SU-DHL-6 (cell line): ENCODE results near the gene LDLRAD1.
"Not testable (repeated sequence)": the region's sequence is repeated elsewhere in the genome, so short reads cannot be mapped to it uniquely, and the experiment has no call there.

ENCODE experiments used
- H2AFZ ChIP-seq: fragments of 200-600 bp; sonication (generic); 2 replicates; pipeline ENCODE4 v1.6.1; 2014; ENCODE audit warnings: low read depth, mild to moderate bottlenecking, moderate library complexity, mixed read lengths, antibody characterized with exemption, low read length; ENCODE audit not compliant: severe bottlenecking
- H3F3A ChIP-seq: fragments of 200-600 bp; shearing (Covaris generic); 2 replicates; pipeline ENCODE4 v1.6.0; 2016; ENCODE audit warnings: antibody characterized with exemption, mild to moderate bottlenecking; ENCODE audit not compliant: insufficient read depth
- H3K27ac ChIP-seq: fragments of 200-600 bp; sonication (generic); 2 replicates; pipeline ENCODE4 v1.5.1; 2016; ENCODE audit warnings: low read depth, mild to moderate bottlenecking, low read length, moderate library complexity, mixed read lengths
- H3K27me3 ChIP-seq: fragments of 200-600 bp; sonication (generic), shearing (Covaris generic); 2 replicates; pipeline ENCODE4 v1.6.0; 2014; ENCODE audit warnings: mild to moderate bottlenecking, low read length
- H3K36me3 ChIP-seq: fragments of 200-600 bp; sonication (generic); 2 replicates; pipeline ENCODE4 v1.6.1; 2014; ENCODE audit warnings: mild to moderate bottlenecking, low read length, mixed read lengths
- H3K4me2 ChIP-seq: fragments of 300-600, 200-600 bp; shearing (Covaris generic), sonication (generic); 2 replicates; pipeline ENCODE4 v1.6.0; 2014; ENCODE audit warnings: low read length, low read depth, mild to moderate bottlenecking; ENCODE audit not compliant: poor library complexity, severe bottlenecking
- H3K4me3 ChIP-seq: fragments of 200-600 bp; sonication (generic); 2 replicates; pipeline ENCODE4 v1.5.1; 2014; ENCODE audit warnings: antibody characterized with exemption, low read length, mild to moderate bottlenecking, mixed read lengths; ENCODE audit not compliant: insufficient read depth, poor library complexity, severe bottlenecking
- H3K79me2 ChIP-seq: fragments of 200-600 bp; sonication (generic); 2 replicates; pipeline ENCODE4 v1.6.1; 2014; ENCODE audit warnings: mild to moderate bottlenecking, low read length, moderate library complexity; ENCODE audit not compliant: insufficient read depth
- H3K9ac ChIP-seq: fragments of 200-600 bp; sonication (generic); 2 replicates; pipeline ENCODE4 v1.7.0; 2014; ENCODE audit warnings: mild to moderate bottlenecking, low read length
- H3K9me2 ChIP-seq: fragments of 200-600 bp; sonication (generic); replicated peaks from 2 replicates; pipeline ENCODE4 v1.6.1; 2014; ENCODE audit warnings: low read length; ENCODE audit not compliant: insufficient read depth
- H3K9me3 ChIP-seq: fragments of 200-600 bp; sonication (generic); 2 replicates; pipeline ENCODE4 v1.6.1; 2014; ENCODE audit warnings: low read length, mixed read lengths; ENCODE audit not compliant: insufficient read depth
- H4K20me1 ChIP-seq: fragments of 200-600 bp; sonication (generic); 2 replicates; pipeline ENCODE4 v1.6.1; 2014; ENCODE audit warnings: low read depth, mild to moderate bottlenecking, antibody characterized with exemption, low read length, moderate library complexity, mixed read lengths
- EZH2phosphoT487 ChIP-seq: fragments of 200-600 bp; sonication (generic), shearing (Covaris generic); conservative IDR thresholded peaks from 2 replicates; pipeline ENCODE4 v1.6.1; 2018; ENCODE audit warnings: mild to moderate bottlenecking, antibody characterized with exemption, low read length, moderate library complexity, mixed read lengths
- TF ChIP-seq, protein P1 (sequence below): fragments of 200-600 bp; sonication (generic); IDR thresholded peaks from one replicate; pipeline ENCODE4 v1.5.1; 2017; ENCODE audit warnings: antibody characterized with exemption, mild to moderate bottlenecking, low read length, moderate library complexity; ENCODE audit not compliant: insufficient read depth, poor library complexity, severe bottlenecking

Gene LDLRAD1

DNA sequence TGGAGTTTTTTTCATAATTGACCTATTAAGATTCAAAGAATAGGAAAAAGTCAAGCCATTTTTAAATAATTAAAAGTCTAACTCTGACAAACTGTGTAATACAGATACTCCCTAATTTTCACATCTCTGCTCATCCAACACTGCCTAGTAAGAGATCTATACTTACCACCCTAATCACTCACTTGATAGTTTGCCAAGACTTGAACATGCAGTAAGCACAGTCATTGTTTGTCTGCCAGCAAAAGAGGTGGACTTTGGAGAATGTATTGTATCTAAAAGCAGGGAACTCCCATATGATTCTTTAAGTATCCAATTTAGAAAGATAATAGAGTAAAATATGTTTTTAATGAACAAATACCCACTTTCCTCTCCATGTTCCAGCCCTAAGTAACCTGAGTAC is 19.5 kb upstream of the LDLRAD1 start:
- Histone ChIP-seq H2AFZ (no peak overlapping the region), H3K4me3 (no peak overlapping the region), H3K9me2 (no peaks in the 10 kb centered on the region), H4K20me1 (no peaks in the 10 kb centered on the region), H3K27ac (no peak overlapping the region), H3F3A (peaks cover 6% of the 10 kb centered on the region; the same call in 1 of the 2 replicates), H3K79me2 (no peaks in the 10 kb centered on the region), H3K27me3 (no peaks in the 10 kb centered on the region), H3K36me3 (peaks cover 54% of the 10 kb centered on the region), H3K9ac (no peak overlapping the region), H3K4me2 (no peak overlapping the region), H3K9me3 (no peaks in the 10 kb centered on the region)
- no peak for TF ChIP-seq EZH2phosphoT487
- TF ChIP-seq, protein P1, sequence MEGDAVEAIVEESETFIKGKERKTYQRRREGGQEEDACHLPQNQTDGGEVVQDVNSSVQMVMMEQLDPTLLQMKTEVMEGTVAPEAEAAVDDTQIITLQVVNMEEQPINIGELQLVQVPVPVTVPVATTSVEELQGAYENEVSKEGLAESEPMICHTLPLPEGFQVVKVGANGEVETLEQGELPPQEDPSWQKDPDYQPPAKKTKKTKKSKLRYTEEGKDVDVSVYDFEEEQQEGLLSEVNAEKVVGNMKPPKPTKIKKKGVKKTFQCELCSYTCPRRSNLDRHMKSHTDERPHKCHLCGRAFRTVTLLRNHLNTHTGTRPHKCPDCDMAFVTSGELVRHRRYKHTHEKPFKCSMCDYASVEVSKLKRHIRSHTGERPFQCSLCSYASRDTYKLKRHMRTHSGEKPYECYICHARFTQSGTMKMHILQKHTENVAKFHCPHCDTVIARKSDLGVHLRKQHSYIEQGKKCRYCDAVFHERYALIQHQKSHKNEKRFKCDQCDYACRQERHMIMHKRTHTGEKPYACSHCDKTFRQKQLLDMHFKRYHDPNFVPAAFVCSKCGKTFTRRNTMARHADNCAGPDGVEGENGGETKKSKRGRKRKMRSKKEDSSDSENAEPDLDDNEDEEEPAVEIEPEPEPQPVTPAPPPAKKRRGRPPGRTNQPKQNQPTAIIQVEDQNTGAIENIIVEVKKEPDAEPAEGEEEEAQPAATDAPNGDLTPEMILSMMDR: no peak

DNA sequence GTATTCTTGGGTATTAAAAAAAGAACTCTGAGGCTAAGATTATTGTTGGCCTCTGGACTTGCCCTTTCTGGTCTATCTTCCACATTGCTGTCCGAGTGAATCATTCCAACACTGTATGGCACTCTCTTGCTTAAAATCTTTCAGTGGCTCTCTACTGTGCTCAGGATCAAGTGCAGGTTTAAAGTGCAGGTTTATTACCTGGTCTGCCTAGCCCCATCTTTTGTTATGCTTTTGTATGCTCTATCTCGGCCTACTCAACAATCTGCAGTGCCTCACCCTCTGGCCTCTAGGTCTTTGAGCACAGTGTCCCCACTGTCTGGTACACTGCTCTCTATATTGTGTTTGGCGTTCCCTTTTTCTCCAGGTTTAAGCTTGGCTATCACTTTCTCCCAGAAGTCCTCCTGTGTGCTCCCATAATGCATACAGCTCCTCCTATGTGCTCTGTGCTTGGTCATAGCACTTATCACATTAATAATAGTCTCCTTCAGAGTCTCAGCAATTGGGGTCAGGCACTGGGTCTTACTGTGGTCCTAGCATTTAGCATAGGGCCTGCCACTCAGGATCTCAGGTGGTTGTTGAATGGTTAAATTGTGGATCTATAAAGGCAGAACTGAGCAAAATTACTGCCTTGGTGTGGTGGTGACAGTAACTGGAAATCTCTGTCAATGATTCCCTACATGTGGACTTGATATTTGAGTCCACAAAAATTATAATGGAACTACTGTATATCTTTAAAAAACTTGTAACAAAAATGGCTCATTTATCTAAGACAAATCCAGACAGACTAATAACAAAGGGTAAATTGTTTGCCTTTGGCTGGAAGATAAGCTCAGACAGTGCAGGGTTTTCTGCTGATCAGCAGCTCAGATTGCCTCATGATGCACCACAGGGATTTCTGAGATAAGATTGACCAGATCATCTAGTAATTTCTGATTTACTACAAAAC is 10.6 kb upstream of the LDLRAD1 start:
- no peak overlapping the region for H3K27ac ChIP-seq
- H3K4me2 ChIP-seq: no peak overlapping the region
- no peak overlapping the region for H3K4me3 ChIP-seq
- H4K20me1 ChIP-seq: no peaks in the 10 kb centered on the region
- no peaks in the 10 kb centered on the region for H3K9me3 ChIP-seq
- H3K27me3 ChIP-seq: no peaks in the 10 kb centered on the region
- no peaks in the 10 kb centered on the region for H3K9me2 ChIP-seq
- H3K79me2 ChIP-seq: no peaks in the 10 kb centered on the region
- no peaks in the 10 kb centered on the region for H3F3A ChIP-seq
- TF ChIP-seq, protein P1: no peak
- no peak for TF ChIP-seq EZH2phosphoT487
- H2AFZ ChIP-seq: no peak overlapping the region
- peaks cover 10% of the 10 kb centered on the region; the same call in 1 of the 2 replicates for H3K36me3 ChIP-seq
- H3K9ac ChIP-seq: no peak overlapping the region

DNA sequence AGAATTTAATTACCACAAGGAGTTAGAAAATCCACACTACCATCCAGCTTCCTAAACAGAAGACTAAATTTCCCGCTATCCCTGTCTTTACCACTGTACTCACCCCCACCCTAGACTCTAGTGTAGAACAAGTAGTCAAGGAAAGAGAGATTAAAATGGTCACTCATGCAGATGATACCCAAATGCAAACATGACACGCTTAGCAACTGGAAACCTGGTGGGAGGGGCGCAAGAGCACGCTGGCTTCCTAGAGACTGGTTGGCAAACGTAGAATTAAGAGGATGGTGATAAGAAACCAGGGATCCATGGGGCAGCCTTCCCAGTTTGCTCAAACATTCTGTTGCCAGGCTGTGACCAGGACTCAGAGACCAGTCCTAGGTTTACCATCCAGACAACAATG is 9.9 kb upstream of the LDLRAD1 start:
- H3K4me3 ChIP-seq: no peak overlapping the region
- no peaks in the 10 kb centered on the region for H3K27me3 ChIP-seq
- peaks cover 10% of the 10 kb centered on the region; the same call in 1 of the 2 replicates for H3K36me3 ChIP-seq
- H3K9me2 ChIP-seq: no peaks in the 10 kb centered on the region
- H3K79me2 ChIP-seq: no peaks in the 10 kb centered on the region
- H4K20me1 ChIP-seq: no peaks in the 10 kb centered on the region
- no peak overlapping the region for H3K27ac ChIP-seq
- H3K9me3 ChIP-seq: no peaks in the 10 kb centered on the region
- TF ChIP-seq, protein P1: no peak
- TF ChIP-seq EZH2phosphoT487: no peak
- no peaks in the 10 kb centered on the region for H3F3A ChIP-seq
- no peak overlapping the region for H2AFZ ChIP-seq
- H3K9ac ChIP-seq: no peak overlapping the region
- no peak overlapping the region for H3K4me2 ChIP-seq

DNA sequence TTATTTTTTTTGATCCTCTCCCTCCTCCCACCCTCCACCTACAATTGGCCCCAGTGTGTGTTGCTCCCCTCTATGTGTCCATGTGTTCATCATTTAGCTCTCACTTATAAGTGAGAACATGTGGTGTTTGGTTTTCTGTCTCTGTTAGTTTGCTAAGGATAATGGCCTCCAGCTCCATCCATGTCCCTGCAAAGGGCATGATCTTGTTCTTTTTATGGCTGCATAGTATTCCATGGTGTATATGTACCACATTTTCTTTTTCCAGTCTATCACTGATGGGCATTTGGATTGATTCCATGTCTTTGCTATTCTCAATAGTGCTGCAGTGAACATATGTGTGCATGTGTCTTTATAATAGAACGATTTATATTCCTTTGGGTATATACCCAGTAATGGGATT is 6.8 kb upstream of the LDLRAD1 start:
- H4K20me1 ChIP-seq, H3K27me3 ChIP-seq, H3K27ac ChIP-seq, H3F3A ChIP-seq, H3K9ac ChIP-seq, H3K4me2 ChIP-seq, H3K9me2 ChIP-seq, H3K79me2 ChIP-seq, H3K9me3 ChIP-seq, H3K36me3 ChIP-seq, H2AFZ ChIP-seq, H3K4me3 ChIP-seq: not testable (repeated sequence)
